ENCODE results near the gene PXT1. TPM values are rescaled to one million over a fixed set of nuclear protein-coding genes. Genes with fewer than 3 reads are reported as not detected.

The PXT1 gene
- total and polyA plus RNA-seq, 4 donors: not detected

DNA sequence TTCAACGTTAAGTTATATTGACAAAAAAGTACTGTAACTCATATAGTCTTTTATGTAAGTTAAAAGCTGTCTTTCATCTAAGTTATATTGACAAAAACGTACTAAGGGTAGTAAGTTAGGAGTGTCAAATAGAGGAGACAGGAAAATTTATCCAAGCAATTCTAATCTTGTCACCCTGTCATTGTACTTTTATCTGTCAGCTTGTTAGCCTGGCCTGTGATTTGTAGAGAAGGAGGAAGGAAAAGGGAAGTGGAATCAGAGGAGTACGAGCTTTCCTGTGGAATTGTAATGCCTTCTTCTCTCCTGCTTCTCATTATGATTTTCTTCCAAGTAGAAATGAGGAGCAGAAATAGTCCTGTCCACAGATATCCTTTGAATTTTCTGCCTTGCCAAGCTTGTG, 19.0 kb upstream of the PXT1 start:
- no peak overlapping the region for H3K27ac ChIP-seq (ENCODE audit: low read depth in 1 of 2, low read length in 2 of 2)
- no peaks in the 10 kb centered on the region for H3K9me3 ChIP-seq (ENCODE audit: control insufficient read depth in 4 of 4, low read length in 3 of 4)
- 73% methylated on average over 3 of the region's 3 CpGs for WGBS
- peaks cover 4 to 8% (median 6%) of the 10 kb centered on the region in 4 donors for H3K4me1 ChIP-seq (ENCODE audit: control insufficient read depth in 4 of 4, insufficient read depth in 4 of 4, low read length in 3 of 4)
- H3K36me3 ChIP-seq (ENCODE audit: control insufficient read depth in 4 of 4, insufficient read depth in 3 of 4, low read depth in 1 of 4, low read length in 3 of 4): peaks cover 0 to 1% (median 0%) of the 10 kb centered on the region in 4 donors
- H3K4me3 ChIP-seq (ENCODE audit: low read depth in 1 of 3, low read length in 3 of 3): no peak overlapping the region
- TF ChIP-seq, protein P1, sequence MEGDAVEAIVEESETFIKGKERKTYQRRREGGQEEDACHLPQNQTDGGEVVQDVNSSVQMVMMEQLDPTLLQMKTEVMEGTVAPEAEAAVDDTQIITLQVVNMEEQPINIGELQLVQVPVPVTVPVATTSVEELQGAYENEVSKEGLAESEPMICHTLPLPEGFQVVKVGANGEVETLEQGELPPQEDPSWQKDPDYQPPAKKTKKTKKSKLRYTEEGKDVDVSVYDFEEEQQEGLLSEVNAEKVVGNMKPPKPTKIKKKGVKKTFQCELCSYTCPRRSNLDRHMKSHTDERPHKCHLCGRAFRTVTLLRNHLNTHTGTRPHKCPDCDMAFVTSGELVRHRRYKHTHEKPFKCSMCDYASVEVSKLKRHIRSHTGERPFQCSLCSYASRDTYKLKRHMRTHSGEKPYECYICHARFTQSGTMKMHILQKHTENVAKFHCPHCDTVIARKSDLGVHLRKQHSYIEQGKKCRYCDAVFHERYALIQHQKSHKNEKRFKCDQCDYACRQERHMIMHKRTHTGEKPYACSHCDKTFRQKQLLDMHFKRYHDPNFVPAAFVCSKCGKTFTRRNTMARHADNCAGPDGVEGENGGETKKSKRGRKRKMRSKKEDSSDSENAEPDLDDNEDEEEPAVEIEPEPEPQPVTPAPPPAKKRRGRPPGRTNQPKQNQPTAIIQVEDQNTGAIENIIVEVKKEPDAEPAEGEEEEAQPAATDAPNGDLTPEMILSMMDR (IDR thresholded peaks at IDR 0.05; ENCODE audit: low read depth, low read length, missing input control): no peak
- TF ChIP-seq FOXA1 (IDR thresholded peaks at IDR 0.05) (no peak), REST (IDR thresholded peaks at IDR 0.05) (no peak), NR2F2 (IDR thresholded peaks at IDR 0.05) (no peak), RXRA (IDR thresholded peaks at IDR 0.05) (no peak), TAF1 (conservative IDR thresholded peaks at IDR 0.05) (no peak), HNF4A (conservative IDR thresholded peaks at IDR 0.05) (no peak), JUND (IDR thresholded peaks at IDR 0.05) (no peak), EGR1 (IDR thresholded peaks at IDR 0.05; ENCODE audit: low read depth in 2 of 2) (no peak), YY1 (IDR thresholded peaks at IDR 0.05) (no peak), SP1 (IDR thresholded peaks at IDR 0.05) (no peak), MAX (IDR thresholded peaks at IDR 0.05) (no peak)
- no peaks in the 10 kb centered on the region for H3K27me3 ChIP-seq (ENCODE audit: control insufficient read depth in 4 of 4, insufficient read depth in 4 of 4, low read length in 3 of 4)
- H3K9ac ChIP-seq (ENCODE audit: low read depth in 1 of 2, low read length in 2 of 2): no peak overlapping the region
- DNase-seq (ENCODE audit: low spot score): no peak

DNA sequence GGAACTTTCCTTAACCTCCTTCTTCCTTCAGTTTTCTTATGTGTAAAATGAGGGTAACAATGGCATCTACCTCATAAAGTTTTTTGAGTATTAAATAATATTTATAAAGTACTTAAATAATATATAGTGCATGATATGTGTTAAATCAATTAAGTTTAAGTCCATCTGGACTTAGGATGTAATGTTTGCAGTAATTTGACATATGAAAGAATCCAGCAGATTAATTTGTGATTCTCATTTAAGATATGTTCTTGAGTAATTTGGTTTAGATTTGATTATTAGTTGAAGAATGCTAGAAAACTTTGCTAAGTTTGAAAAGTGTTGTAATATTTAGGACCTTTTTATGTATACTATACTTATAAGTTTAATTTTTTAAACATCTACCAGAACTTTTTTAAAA, 18.3 kb upstream of the PXT1 start:
- Histone ChIP-seq H3K27me3 (ENCODE audit: control insufficient read depth in 4 of 4, insufficient read depth in 4 of 4, low read length in 3 of 4) (no peaks in the 10 kb centered on the region), H3K27ac (ENCODE audit: low read depth in 1 of 2, low read length in 2 of 2) (no peak overlapping the region), H3K9ac (ENCODE audit: low read depth in 1 of 2, low read length in 2 of 2) (no peak overlapping the region), H3K4me3 (ENCODE audit: low read depth in 1 of 3, low read length in 3 of 3) (no peak overlapping the region), H3K36me3 (ENCODE audit: control insufficient read depth in 4 of 4, insufficient read depth in 3 of 4, low read depth in 1 of 4, low read length in 3 of 4) (peaks cover 0 to 3% (median 1%) of the 10 kb centered on the region in 4 donors), H3K4me1 (ENCODE audit: control insufficient read depth in 4 of 4, insufficient read depth in 4 of 4, low read length in 3 of 4) (peaks cover 4 to 8% (median 6%) of the 10 kb centered on the region in 4 donors), H3K9me3 (ENCODE audit: control insufficient read depth in 4 of 4, low read length in 3 of 4) (no peaks in the 10 kb centered on the region)
- TF ChIP-seq TAF1 (conservative IDR thresholded peaks at IDR 0.05) (no peak), EGR1 (IDR thresholded peaks at IDR 0.05; ENCODE audit: low read depth in 2 of 2) (no peak), NR2F2 (IDR thresholded peaks at IDR 0.05) (no peak), MAX (IDR thresholded peaks at IDR 0.05) (no peak), RXRA (IDR thresholded peaks at IDR 0.05) (no peak), RAD21 (IDR thresholded peaks at IDR 0.05) (no peak), YY1 (IDR thresholded peaks at IDR 0.05) (no peak), SP1 (IDR thresholded peaks at IDR 0.05) (no peak), HNF4G (IDR thresholded peaks at IDR 0.05) (no peak)
- TF ChIP-seq, protein P1 (IDR thresholded peaks at IDR 0.05; ENCODE audit: low read depth, low read length, missing input control): no peak
- TF ChIP-seq, protein P2, sequence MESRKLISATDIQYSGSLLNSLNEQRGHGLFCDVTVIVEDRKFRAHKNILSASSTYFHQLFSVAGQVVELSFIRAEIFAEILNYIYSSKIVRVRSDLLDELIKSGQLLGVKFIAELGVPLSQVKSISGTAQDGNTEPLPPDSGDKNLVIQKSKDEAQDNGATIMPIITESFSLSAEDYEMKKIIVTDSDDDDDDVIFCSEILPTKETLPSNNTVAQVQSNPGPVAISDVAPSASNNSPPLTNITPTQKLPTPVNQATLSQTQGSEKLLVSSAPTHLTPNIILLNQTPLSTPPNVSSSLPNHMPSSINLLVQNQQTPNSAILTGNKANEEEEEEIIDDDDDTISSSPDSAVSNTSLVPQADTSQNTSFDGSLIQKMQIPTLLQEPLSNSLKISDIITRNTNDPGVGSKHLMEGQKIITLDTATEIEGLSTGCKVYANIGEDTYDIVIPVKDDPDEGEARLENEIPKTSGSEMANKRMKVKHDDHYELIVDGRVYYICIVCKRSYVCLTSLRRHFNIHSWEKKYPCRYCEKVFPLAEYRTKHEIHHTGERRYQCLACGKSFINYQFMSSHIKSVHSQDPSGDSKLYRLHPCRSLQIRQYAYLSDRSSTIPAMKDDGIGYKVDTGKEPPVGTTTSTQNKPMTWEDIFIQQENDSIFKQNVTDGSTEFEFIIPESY (IDR thresholded peaks at IDR 0.05): no peak
- TF ChIP-seq, protein P3, sequence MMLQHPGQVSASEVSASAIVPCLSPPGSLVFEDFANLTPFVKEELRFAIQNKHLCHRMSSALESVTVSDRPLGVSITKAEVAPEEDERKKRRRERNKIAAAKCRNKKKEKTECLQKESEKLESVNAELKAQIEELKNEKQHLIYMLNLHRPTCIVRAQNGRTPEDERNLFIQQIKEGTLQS (IDR thresholded peaks at IDR 0.05): no peak
- DNase-seq (ENCODE audit: low spot score): no peak
